Esophagus squamous epithelium (tissue), 4 donors: ENCODE results near the gene PLEKHA4.

ENCODE experiments used
- POLR2A ChIP-seq, 4 donors: fragments of 450-650 bp; IDR thresholded peaks; one replicate each; pipeline ENCODE4 v1.6.1; 2017; ENCODE audit warnings: antibody characterized with exemption in 4 of 4, mild to moderate bottlenecking in 4 of 4, moderate library complexity in 3 of 4
- TF ChIP-seq, protein P1 (sequence below), 6 experiments: fragments of 450-650 bp in 4 of 6; fragments of 200-600 bp in 2 of 6; sonication (generic) in 2 of 6; IDR thresholded peaks; one replicate each; pipeline ENCODE4 v1.5.1; 2016 to 2019; ENCODE audit warnings: antibody characterized with exemption in 6 of 6, mild to moderate bottlenecking in 4 of 6, moderate library complexity in 4 of 6

DNA sequence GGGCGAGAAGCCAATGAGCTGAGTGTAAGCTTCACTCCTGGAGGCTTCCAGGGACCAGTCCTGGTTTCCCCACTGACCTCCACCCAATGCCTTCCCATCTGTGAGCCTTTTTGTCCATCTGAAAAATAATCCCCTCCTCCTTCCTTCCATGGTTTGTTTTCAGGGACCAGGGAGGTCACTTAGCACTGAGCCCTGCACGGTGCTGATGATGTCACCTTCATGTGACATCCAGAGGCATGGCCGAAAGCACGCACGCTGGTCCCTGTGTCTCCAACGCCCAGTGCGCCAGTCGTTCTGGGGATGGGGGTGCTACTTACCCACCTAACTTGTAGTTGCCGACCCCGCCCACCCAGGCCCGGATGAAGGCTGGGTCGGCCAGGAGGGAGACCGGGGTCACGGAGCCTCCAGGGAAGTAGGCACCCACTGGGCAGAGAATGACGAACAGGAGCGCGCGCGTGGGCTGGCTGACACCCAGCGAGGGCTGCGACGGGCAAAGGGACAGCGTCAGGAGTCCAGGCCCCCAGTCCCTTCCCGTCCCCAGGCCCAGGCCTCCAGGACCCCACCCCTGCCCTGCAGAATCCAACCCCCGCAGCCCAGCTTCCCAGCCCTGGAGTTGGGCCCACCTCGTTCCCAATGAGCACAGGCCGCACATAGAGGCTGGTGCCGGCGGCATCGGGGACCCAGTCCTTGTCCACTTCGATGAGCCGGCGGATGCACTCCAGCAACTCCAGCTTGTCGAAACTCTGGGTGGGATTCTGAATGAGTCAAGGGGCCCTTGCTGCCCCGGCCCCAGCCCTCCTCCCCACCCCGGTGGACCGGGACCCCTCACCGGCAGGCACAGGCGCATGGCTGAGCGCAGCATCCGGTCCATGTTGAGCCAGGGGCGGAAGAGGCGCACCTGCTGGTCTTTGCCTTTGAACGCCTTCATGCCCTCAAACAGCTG is 68.8 kb downstream of the PLEKHA4 start:
- TF ChIP-seq, protein P1, sequence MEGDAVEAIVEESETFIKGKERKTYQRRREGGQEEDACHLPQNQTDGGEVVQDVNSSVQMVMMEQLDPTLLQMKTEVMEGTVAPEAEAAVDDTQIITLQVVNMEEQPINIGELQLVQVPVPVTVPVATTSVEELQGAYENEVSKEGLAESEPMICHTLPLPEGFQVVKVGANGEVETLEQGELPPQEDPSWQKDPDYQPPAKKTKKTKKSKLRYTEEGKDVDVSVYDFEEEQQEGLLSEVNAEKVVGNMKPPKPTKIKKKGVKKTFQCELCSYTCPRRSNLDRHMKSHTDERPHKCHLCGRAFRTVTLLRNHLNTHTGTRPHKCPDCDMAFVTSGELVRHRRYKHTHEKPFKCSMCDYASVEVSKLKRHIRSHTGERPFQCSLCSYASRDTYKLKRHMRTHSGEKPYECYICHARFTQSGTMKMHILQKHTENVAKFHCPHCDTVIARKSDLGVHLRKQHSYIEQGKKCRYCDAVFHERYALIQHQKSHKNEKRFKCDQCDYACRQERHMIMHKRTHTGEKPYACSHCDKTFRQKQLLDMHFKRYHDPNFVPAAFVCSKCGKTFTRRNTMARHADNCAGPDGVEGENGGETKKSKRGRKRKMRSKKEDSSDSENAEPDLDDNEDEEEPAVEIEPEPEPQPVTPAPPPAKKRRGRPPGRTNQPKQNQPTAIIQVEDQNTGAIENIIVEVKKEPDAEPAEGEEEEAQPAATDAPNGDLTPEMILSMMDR (IDR thresholded peaks at IDR 0.05): no peak
- TF ChIP-seq POLR2A (IDR thresholded peaks at IDR 0.05): no peak
